Adrenal gland (tissue), 5 donors: ENCODE measurements around the gene UBN1.

Experiments used
- POLR2A ChIP-seq, 2 donors: fragments of 450-650 bp; IDR thresholded peaks; one replicate each; pipeline ENCODE4 v1.6.1; 2017; ENCODE audit warnings: antibody characterized with exemption in 2 of 2, mild to moderate bottlenecking in 2 of 2, moderate library complexity in 1 of 2
- TF ChIP-seq, protein P1 (sequence below), 6 experiments: fragments of 450-650 bp in 4 of 6; fragments of 200-600 bp in 2 of 6; sonication (generic) in 1 of 6; IDR thresholded peaks; 1 replicate in 5 of 6; 2 replicates in 1 of 6; pipeline versions ENCODE4 v1.5.1 to v1.8.0; 2016 to 2021; ENCODE audit warnings: antibody characterized with exemption in 6 of 6, mild to moderate bottlenecking in 2 of 6, moderate library complexity in 1 of 6
- donor health status: DM: no; HTN: no; CAD: no.

GRCh38 chr16:4803898-4804762 lies 43.2 kb upstream of the UBN1 start:
- TF ChIP-seq, protein P1, sequence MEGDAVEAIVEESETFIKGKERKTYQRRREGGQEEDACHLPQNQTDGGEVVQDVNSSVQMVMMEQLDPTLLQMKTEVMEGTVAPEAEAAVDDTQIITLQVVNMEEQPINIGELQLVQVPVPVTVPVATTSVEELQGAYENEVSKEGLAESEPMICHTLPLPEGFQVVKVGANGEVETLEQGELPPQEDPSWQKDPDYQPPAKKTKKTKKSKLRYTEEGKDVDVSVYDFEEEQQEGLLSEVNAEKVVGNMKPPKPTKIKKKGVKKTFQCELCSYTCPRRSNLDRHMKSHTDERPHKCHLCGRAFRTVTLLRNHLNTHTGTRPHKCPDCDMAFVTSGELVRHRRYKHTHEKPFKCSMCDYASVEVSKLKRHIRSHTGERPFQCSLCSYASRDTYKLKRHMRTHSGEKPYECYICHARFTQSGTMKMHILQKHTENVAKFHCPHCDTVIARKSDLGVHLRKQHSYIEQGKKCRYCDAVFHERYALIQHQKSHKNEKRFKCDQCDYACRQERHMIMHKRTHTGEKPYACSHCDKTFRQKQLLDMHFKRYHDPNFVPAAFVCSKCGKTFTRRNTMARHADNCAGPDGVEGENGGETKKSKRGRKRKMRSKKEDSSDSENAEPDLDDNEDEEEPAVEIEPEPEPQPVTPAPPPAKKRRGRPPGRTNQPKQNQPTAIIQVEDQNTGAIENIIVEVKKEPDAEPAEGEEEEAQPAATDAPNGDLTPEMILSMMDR (IDR thresholded peaks at IDR 0.05): no peak
- no peak for TF ChIP-seq POLR2A (IDR thresholded peaks at IDR 0.05)
